Osteocyte (in vitro differentiated cells): Measurements from ENCODE around the gene ZNF334. TPM values are rescaled to one million over a fixed set of nuclear protein-coding genes. Genes with fewer than 3 reads are reported as not detected.

Source experiments
- DNase-seq: peaks from one replicate; pipeline ENCODE4 v3.0.0; 2021; ENCODE audit warnings: mixed read lengths; ENCODE audit not compliant: unreplicated experiment; ENCODE audit errors: extremely low spot score
- H3K27ac Mint-ChIP-seq: one replicate; pipeline ENCODE4 v1.8.0; 2021; ENCODE audit warnings: mild to moderate bottlenecking, mixed read lengths; ENCODE audit not compliant: unreplicated experiment
- H3K27me3 Mint-ChIP-seq: one replicate; pipeline ENCODE4 v1.8.0; 2021; ENCODE audit warnings: mixed read lengths; ENCODE audit not compliant: unreplicated experiment
- H3K36me3 Mint-ChIP-seq: one replicate; pipeline ENCODE4 v1.8.0; 2021; ENCODE audit warnings: mixed read lengths; ENCODE audit not compliant: unreplicated experiment
- H3K4me1 Mint-ChIP-seq: one replicate; pipeline ENCODE4 v1.8.0; 2021; ENCODE audit warnings: mixed read lengths; ENCODE audit not compliant: unreplicated experiment
- H3K4me3 Mint-ChIP-seq: one replicate; pipeline ENCODE4 v1.8.0; 2021; ENCODE audit warnings: mild to moderate bottlenecking, moderate library complexity, mixed read lengths; ENCODE audit not compliant: unreplicated experiment
- H3K9me3 Mint-ChIP-seq: one replicate; pipeline ENCODE4 v1.8.0; 2021; ENCODE audit warnings: mixed read lengths; ENCODE audit not compliant: unreplicated experiment
- total RNA-seq: library from RNA; stranded (reverse); gene quantifications from 2 replicates; pipeline ENCODE4 v1.2.1, GENCODE V29; 2021
- TF ChIP-seq, protein P1 (sequence below): fragments of 200-600 bp; sonication (generic); IDR thresholded peaks from 2 replicates; pipeline ENCODE4 v1.5.0; 2021; ENCODE audit warnings: antibody characterized with exemption, mild to moderate bottlenecking, moderate library complexity

The ZNF334 gene
- total RNA-seq, 1 donor from 2014 or later = 3.7 TPM

DNA sequence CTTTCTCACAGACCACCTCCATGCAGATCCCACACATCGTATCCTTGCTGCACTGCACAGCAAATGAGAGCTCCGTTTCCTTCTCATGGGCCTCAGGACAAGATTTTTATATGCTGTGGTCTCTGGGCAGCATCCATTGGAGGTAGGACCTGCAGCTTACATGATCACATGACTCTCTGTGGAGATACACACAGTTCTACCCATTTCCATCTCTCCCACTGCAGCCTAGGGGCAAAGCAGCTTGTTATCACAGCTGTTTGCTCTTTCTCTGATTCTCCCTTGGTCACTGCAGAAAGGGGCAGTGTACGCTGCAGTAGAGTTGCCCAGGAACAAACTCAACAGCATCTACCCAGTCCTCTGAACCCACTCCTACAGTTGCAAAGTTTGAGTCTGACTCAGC is 48.9 kb downstream of the ZNF334 start:
- Mint-ChIP-seq H3K9me3 (no peaks in the 10 kb centered on the region), H3K36me3 (no peaks in the 10 kb centered on the region)

DNA sequence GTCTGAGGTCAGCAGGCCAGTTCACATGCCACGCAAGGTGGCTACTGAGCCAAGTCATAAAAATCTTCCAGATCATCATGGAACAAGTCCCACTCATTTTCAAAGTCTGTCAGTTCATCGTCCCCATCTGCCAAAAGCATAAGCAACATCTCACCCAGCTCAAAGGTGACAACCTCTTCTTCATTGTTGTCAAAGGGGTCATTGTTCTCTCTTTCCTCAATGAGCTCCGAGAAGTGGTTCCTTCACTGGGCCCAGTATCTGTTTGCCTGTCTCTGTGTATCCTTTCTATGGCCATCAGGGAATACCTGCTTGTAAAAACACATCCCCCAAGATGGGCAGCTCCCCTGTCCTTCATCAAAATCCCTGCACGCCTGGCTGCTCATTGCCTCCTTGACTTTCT is 49.5 kb downstream of the ZNF334 start:
- Mint-ChIP-seq H3K4me1 (no peaks in the 10 kb centered on the region), H3K27ac (no peak overlapping the region), H3K9me3 (no peaks in the 10 kb centered on the region), H3K27me3 (peaks cover 16% of the 10 kb centered on the region), H3K4me3 (no peak overlapping the region), H3K36me3 (no peaks in the 10 kb centered on the region)
- DNase-seq = no peak
- TF ChIP-seq, protein P1, sequence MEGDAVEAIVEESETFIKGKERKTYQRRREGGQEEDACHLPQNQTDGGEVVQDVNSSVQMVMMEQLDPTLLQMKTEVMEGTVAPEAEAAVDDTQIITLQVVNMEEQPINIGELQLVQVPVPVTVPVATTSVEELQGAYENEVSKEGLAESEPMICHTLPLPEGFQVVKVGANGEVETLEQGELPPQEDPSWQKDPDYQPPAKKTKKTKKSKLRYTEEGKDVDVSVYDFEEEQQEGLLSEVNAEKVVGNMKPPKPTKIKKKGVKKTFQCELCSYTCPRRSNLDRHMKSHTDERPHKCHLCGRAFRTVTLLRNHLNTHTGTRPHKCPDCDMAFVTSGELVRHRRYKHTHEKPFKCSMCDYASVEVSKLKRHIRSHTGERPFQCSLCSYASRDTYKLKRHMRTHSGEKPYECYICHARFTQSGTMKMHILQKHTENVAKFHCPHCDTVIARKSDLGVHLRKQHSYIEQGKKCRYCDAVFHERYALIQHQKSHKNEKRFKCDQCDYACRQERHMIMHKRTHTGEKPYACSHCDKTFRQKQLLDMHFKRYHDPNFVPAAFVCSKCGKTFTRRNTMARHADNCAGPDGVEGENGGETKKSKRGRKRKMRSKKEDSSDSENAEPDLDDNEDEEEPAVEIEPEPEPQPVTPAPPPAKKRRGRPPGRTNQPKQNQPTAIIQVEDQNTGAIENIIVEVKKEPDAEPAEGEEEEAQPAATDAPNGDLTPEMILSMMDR = no peak

More for the DNA sequence above, 48.9 kb downstream of the ZNF334 start:
- Mint-ChIP-seq H3K4me3 (no peak overlapping the region), H3K4me1 (no peaks in the 10 kb centered on the region), H3K27ac (no peak overlapping the region), H3K27me3 (peaks cover 11% of the 10 kb centered on the region)
- DNase-seq = no peak
- TF ChIP-seq, protein P1 = no peak

DNA sequence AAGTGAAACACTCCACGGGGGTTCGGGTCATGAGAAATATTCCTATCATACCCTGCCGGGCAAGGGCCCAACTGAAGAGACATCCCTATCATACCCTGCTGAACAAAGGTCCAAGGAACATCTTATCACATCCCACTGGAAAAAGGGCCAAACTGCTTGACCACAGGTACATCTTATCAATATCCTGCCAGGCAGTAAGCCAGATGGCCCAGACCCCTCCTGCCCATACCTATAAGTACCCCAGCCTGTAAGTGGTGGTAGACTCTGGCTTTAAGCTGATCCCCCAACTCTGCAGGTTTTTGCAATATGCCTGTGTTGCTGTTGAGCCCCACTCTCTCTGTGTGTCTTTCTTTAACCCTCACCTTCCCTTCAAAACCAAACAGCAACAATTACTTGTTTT is 51.6 kb downstream of the ZNF334 start:
- no peaks in the 10 kb centered on the region for H3K36me3 Mint-ChIP-seq
- no peak for DNase-seq
- H3K27me3 Mint-ChIP-seq = peaks cover 17% of the 10 kb centered on the region
- TF ChIP-seq, protein P1 = no peak
- no peak overlapping the region for H3K27ac Mint-ChIP-seq
- H3K9me3 Mint-ChIP-seq = peaks cover 2% of the 10 kb centered on the region
- no peak overlapping the region for H3K4me3 Mint-ChIP-seq
- no peaks in the 10 kb centered on the region for H3K4me1 Mint-ChIP-seq

DNA sequence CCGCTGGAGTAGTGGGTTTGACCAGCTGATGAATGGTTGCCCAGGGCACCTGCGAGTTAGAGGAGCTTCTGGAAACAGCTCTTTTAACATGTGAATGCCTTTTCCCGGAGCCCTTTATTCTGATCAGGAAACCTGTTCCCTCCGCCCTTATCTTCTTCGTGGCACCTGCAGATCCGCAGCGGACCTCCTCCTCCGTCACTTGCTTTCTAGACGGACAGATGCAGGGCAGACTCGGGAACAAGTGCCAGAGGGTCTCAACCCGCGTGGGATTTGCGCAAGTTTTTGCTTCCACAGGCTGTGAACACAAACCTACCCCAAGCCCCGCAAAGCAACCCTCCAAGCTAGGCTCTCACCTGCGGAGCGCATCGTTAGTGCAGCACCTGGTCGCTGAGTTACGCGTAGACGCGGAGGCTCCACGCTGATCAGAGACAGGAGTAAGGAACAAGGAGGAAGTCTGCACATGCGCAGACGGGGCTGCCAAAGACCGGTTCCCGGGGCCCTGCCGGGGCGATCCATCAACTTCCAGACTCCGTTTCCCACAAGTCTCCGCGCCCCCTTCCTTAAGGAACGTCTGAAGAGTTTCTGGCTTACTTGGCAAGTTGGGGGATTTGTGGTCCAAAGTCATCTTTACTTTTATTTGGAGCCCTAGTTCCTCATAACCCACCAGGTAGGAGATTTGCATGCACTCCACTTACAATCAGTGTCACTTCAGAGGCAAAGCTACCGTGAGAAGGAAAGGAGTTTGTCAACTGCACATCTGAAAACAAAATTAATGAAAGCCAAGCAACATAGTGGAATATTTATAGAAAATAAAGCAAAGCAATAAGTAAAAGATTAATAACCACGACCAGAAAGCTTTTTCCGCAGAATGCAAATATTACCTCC is 54.3 kb downstream of the ZNF334 start:
- Mint-ChIP-seq H3K36me3 (no peaks in the 10 kb centered on the region), H3K9me3 (peaks cover 16% of the 10 kb centered on the region), H3K27me3 (peaks cover 16% of the 10 kb centered on the region), H3K4me3 (peak overlapping the region; percentile 53), H3K27ac (no peak overlapping the region), H3K4me1 (no peaks in the 10 kb centered on the region)
- no peak for DNase-seq
- TF ChIP-seq, protein P1 = no peak

DNA sequence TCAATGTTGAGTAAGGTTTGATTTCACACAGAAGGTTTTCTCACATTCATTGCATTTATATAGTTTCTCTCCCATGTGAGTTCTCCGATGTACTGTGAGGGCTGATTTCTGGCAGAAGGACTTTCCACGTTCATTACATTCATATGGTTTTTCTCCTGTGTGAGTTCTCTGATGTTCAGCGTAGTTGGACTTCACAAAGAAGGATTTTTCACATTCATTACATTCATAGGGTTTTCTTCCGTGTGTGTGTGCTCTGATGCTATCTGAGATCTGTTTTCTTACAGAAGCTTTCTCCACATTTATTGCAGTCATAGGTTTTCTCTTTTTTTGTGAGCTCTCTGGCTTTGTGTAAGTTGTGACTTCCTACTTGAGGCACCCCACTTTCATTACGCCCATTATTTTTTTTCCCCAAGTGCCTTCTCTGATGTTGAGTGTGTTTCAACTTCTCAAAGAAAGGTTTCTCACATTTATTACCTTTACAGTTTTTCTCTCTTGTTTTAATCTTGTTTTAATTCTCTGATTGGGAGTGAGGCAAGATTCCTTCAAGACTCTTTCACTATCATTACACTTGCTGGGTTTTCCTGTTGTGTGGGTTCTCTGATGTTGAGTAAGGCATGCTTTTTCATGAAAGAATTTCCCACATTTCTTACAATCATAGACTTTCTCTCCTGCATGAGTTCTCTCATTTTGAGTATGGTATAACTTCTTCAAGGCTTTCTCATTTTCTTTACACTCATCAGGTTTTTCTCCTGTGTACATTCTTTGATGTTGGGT is 56.9 kb downstream of the ZNF334 start:
- Mint-ChIP-seq H3K9me3 (peaks cover 16% of the 10 kb centered on the region), H3K36me3 (no peaks in the 10 kb centered on the region), H3K4me3 (no peak overlapping the region), H3K27me3 (peaks cover 16% of the 10 kb centered on the region), H3K27ac (no peak overlapping the region), H3K4me1 (no peaks in the 10 kb centered on the region)
- TF ChIP-seq, protein P1 = no peak
- no peak for DNase-seq
